Keratinocyte (primary cell): ENCODE measurements around the gene FOXN1. TPM values are rescaled to one million over a fixed set of nuclear protein-coding genes. Genes with fewer than 3 reads are reported as not detected.

Experiments used
- DNase-seq: peaks from one replicate; pipeline ENCODE4 v3.0.0-alpha.2; 2011; ENCODE audit warnings: low read depth, missing footprints, low spot score
- FAIRE-seq: peaks from 2 replicates; lab custom pipeline; 2011; peaks lifted over from hg19 to GRCh38; lab: Jason Lieb, UNC
- H2AFZ ChIP-seq: 2 replicates; pipeline ENCODE4 v1.6.0; 2012; ENCODE audit warnings: low read length, control low read depth, inconsistent platforms; ENCODE audit not compliant: control insufficient read depth
- H3K27ac ChIP-seq: 2 replicates; pipeline ENCODE4 v1.5.1; 2011; ENCODE audit warnings: low read length; ENCODE audit not compliant: control insufficient read depth, insufficient read depth
- H3K27me3 ChIP-seq: 3 replicates; pipeline ENCODE4 v1.6.0; 2011; ENCODE audit warnings: low read length; ENCODE audit not compliant: control insufficient read depth, insufficient read depth; ENCODE audit errors: extremely low read depth
- H3K36me3 ChIP-seq, 2 experiments: 2 replicates in 1 of 2; 3 replicates in 1 of 2; pipeline ENCODE4 v1.5.1; 2011; ENCODE audit warnings: low read length in 2 of 2, mild to moderate bottlenecking in 1 of 2; ENCODE audit not compliant: control insufficient read depth in 2 of 2, insufficient read depth in 2 of 2; ENCODE audit errors: extremely low read depth in 1 of 2
- H3K4me1 ChIP-seq: 3 replicates; pipeline ENCODE4 v1.5.1; 2011; ENCODE audit warnings: low read length; ENCODE audit not compliant: control insufficient read depth, insufficient read depth; ENCODE audit errors: extremely low read depth
- H3K4me2 ChIP-seq: 3 replicates; pipeline ENCODE4 v1.6.0; 2011; ENCODE audit warnings: low read depth, low read length; ENCODE audit not compliant: control insufficient read depth, insufficient read depth; ENCODE audit errors: extremely low read depth
- H3K4me3 ChIP-seq, 3 experiments: fragments of 200-600 bp in 1 of 3; sonication (generic) in 1 of 3; 2 replicates in 2 of 3; 3 replicates in 1 of 3; pipeline ENCODE4 v1.5.1; 2011 to 2016; ENCODE audit warnings: low read length in 3 of 3, mild to moderate bottlenecking in 3 of 3, control low read depth in 2 of 3, inconsistent platforms in 1 of 3, low read depth in 1 of 3, mixed read lengths in 1 of 3, mixed run types in 1 of 3, moderate library complexity in 1 of 3; ENCODE audit not compliant: control insufficient read depth in 2 of 3, insufficient read depth in 2 of 3; ENCODE audit errors: extremely low read depth in 1 of 3
- H3K79me2 ChIP-seq: 2 replicates; pipeline ENCODE4 v1.6.0; 2012; ENCODE audit warnings: low read length; ENCODE audit not compliant: control insufficient read depth, insufficient read depth
- H3K9ac ChIP-seq: 3 replicates; pipeline ENCODE4 v1.6.0; 2011; ENCODE audit warnings: low read length; ENCODE audit not compliant: control insufficient read depth, insufficient read depth; ENCODE audit errors: extremely low read depth
- H3K9me1 ChIP-seq: 3 replicates; pipeline ENCODE4 v1.6.0; 2011; ENCODE audit warnings: low read length; ENCODE audit not compliant: control insufficient read depth, insufficient read depth; ENCODE audit errors: extremely low read depth
- H3K9me3 ChIP-seq: 2 replicates; pipeline ENCODE4 v1.5.1; 2012; ENCODE audit warnings: low read depth, low read length; ENCODE audit not compliant: control insufficient read depth
- H4K20me1 ChIP-seq: 3 replicates; pipeline ENCODE4 v1.6.0; 2011; ENCODE audit warnings: low read length; ENCODE audit not compliant: control insufficient read depth, insufficient read depth; ENCODE audit errors: extremely low read depth
- CTCF ChIP-seq, 3 experiments: IDR thresholded peaks in 1 of 3; conservative IDR thresholded peaks in 1 of 3; optimal IDR thresholded peaks in 1 of 3; 2 replicates in 2 of 3; 3 replicates in 1 of 3; pipeline versions ENCODE3 to v1.5.1; 2011; ENCODE audit warnings: low read length in 3 of 3, mild to moderate bottlenecking in 3 of 3, moderate library complexity in 2 of 3, control low read depth in 1 of 3, inconsistent platforms in 1 of 3; ENCODE audit not compliant: insufficient read depth in 2 of 3; ENCODE audit errors: extremely low read depth in 1 of 3
- EZH2 ChIP-seq: IDR thresholded peaks from one replicate; pipeline ENCODE4 v1.6.1; 2012; ENCODE audit warnings: inconsistent platforms, mild to moderate bottlenecking, low read length, moderate library complexity
- dilution Hi-C: fragments of 300-500 bp; cut with MboI; formaldehyde crosslinking; loops from one replicate; pipeline ENCODE4 v1.7.0; 2020; ENCODE audit warnings: low sequenced_read_pairs; ENCODE audit not compliant: extremely low pct_ligation_motif_present
- polyA plus RNA-seq, 5 experiments: library from polyadenylated mRNA; depleted of rRNA in 3 of 5; stranded (reverse) in 3 of 5; stranded (forward) in 1 of 5; unstranded in 1 of 5; fragments of >200 nt; gene quantifications; 1 replicate in 1 of 5; 2 replicates in 3 of 5; 3 replicates in 1 of 5; pipeline versions ENCODE4 v1.2.1 to v1.2.3, GENCODE V29; 2011 to 2012; ENCODE audit warnings: missing spikeins in 2 of 5, low read depth in 1 of 5, low replicate concordance in 1 of 5

FOXN1 gene
- polyA plus RNA-seq, 1 donor (not counting 4 experiments of a cell fraction or from before 2014, with no cell fraction given) = 0.29 TPM

GRCh38 chr17:28501421-28502284 is 4.5 kb upstream of the FOXN1 start:
- peaks cover 18% of the 10 kb centered on the region for H3K4me1 ChIP-seq
- no peak overlapping the region for H3K27ac ChIP-seq

GRCh38 chr17:28503420-28503819 is 2.7 kb upstream of the FOXN1 start:
- no peaks in the 10 kb centered on the region for H4K20me1 ChIP-seq
- H3K36me3 ChIP-seq = no peaks in the 10 kb centered on the region
- no peak for TF ChIP-seq CTCF (optimal IDR thresholded peaks at IDR 0.05 in 1 of 3, IDR thresholded peaks at IDR 0.05 in 1 of 3, conservative IDR thresholded peaks at IDR 0.05 in 1 of 3; ENCODE audit: extremely low read depth in 1 of 3, insufficient read depth in 2 of 3, low read length in 3 of 3)
- TF ChIP-seq EZH2 = no peak
- H3K9me3 ChIP-seq = no peaks in the 10 kb centered on the region
- H3K9me1 ChIP-seq = peaks cover 2% of the 10 kb centered on the region
- no peak overlapping the region for H3K4me3 ChIP-seq
- H3K79me2 ChIP-seq = no peaks in the 10 kb centered on the region
- H3K27me3 ChIP-seq = no peaks in the 10 kb centered on the region
- H3K9ac ChIP-seq = no peak overlapping the region
- no peak overlapping the region for H3K27ac ChIP-seq
- no peak overlapping the region for H2AFZ ChIP-seq
- no peak for FAIRE-seq
- DNase-seq = no peak
- no peak overlapping the region for H3K4me2 ChIP-seq
- H3K4me1 ChIP-seq = peaks cover 34% of the 10 kb centered on the region
- dilution Hi-C loops = no loop called here

More at GRCh38 chr17:28501421-28502284, 4.5 kb upstream of the FOXN1 start:
- Histone ChIP-seq H4K20me1 (no peaks in the 10 kb centered on the region), H3K9ac (no peak overlapping the region), H3K9me1 (peaks cover under 1% of the 10 kb centered on the region), H3K27me3 (no peaks in the 10 kb centered on the region), H3K79me2 (no peaks in the 10 kb centered on the region), H2AFZ (no peak overlapping the region), H3K4me2 (no peak overlapping the region), H3K9me3 (no peaks in the 10 kb centered on the region), H3K4me3 (no peak overlapping the region), H3K36me3 (no peaks in the 10 kb centered on the region)
- dilution Hi-C loops = no loop called here
- DNase-seq = no peak
- FAIRE-seq = peak; percentile 20
- TF ChIP-seq EZH2 (no peak), CTCF (optimal IDR thresholded peaks at IDR 0.05 in 1 of 3, IDR thresholded peaks at IDR 0.05 in 1 of 3, conservative IDR thresholded peaks at IDR 0.05 in 1 of 3; ENCODE audit: extremely low read depth in 1 of 3, insufficient read depth in 2 of 3, low read length in 3 of 3) (no peak)
